Spleen (tissue), 11 donors: Measurements from ENCODE around the gene UBE2K. TPM values are rescaled to one million over a fixed set of nuclear protein-coding genes. Genes with fewer than 3 reads are reported as not detected.

Experiments
- DNase-seq: peaks from one replicate; pipeline ENCODE4 v3.0.0-alpha.2; 2020
- H3K27ac ChIP-seq, 8 donors: fragments of 200-600 bp; sonication (generic) in 7 of 8; 1 replicate in 4 of 8; 2 replicates in 4 of 8; pipeline versions ENCODE4 v1.5.0 to v1.8.0; 2016 to 2021; ENCODE audit warnings: inconsistent platforms in 4 of 8, mild to moderate bottlenecking in 4 of 8, moderate library complexity in 1 of 8
- H3K27me3 ChIP-seq, 7 donors: fragments of 200-600 bp; sonication (generic) in 6 of 7; replicated peaks in 1 of 7; 1 replicate in 4 of 7; 2 replicates in 3 of 7; pipeline versions ENCODE4 v1.5.0 to v1.8.0; 2016 to 2021; ENCODE audit warnings: inconsistent platforms in 3 of 7, mild to moderate bottlenecking in 1 of 7
- H3K36me3 ChIP-seq, 6 donors: fragments of 200-600 bp; sonication (generic) in 5 of 6; 1 replicate in 4 of 6; 2 replicates in 2 of 6; pipeline versions ENCODE4 v1.5.0 to v1.8.0; 2016 to 2021; ENCODE audit warnings: inconsistent platforms in 2 of 6
- H3K4me1 ChIP-seq, 6 donors: fragments of 200-600 bp; sonication (generic) in 5 of 6; 1 replicate in 3 of 6; 2 replicates in 3 of 6; pipeline versions ENCODE4 v1.5.0 to v1.8.0; 2016 to 2021; ENCODE audit warnings: inconsistent platforms in 3 of 6
- H3K4me3 ChIP-seq, 8 donors: fragments of 200-600 bp; sonication (generic) in 7 of 8; 1 replicate in 4 of 8; 2 replicates in 4 of 8; pipeline versions ENCODE4 v1.5.0 to v1.8.0; 2016 to 2021; ENCODE audit warnings: inconsistent platforms in 4 of 8, mild to moderate bottlenecking in 4 of 8, moderate library complexity in 2 of 8
- H3K9me3 ChIP-seq, 8 donors: fragments of 200-600 bp; sonication (generic) in 7 of 8; 1 replicate in 4 of 8; 2 replicates in 4 of 8; pipeline versions ENCODE4 v1.5.0 to v1.8.0; 2016 to 2021; ENCODE audit warnings: inconsistent platforms in 4 of 8
- POLR2A ChIP-seq, 3 donors: fragments of 450-650 bp; IDR thresholded peaks; one replicate each; pipeline ENCODE4 v1.5.1; 2017; ENCODE audit warnings: antibody characterized with exemption in 3 of 3, mild to moderate bottlenecking in 1 of 3
- POLR2AphosphoS5 ChIP-seq, 3 donors: sonication (generic); formaldehyde crosslinking; IDR thresholded peaks; one replicate each; pipeline ENCODE4 v1.5.1; 2017; ENCODE audit warnings: antibody characterized with exemption in 3 of 3
- WGBS, 5 donors: extraction: QIAGEN DNeasy Blood & Tissue Kit in 3 of 5; methylation state at CpG; one replicate each; pipeline versions ENCODE4 v1.1.5 to v1.1.7; 2013 to 2018; 5-methylcytosine and 5-hydroxymethylcytosine counted together
- intact Hi-C: fragments of 100-400 bp; cut with DNase I; formaldehyde crosslinking; loops from one replicate; pipeline ENCODE4 v1.15.0; 2023; ENCODE audit warnings: low total_unique reads
- polyA plus RNA-seq, 3 donors: library from polyadenylated mRNA; stranded (reverse); fragments of 200-250 nt; gene quantifications; one replicate each; pipeline ENCODE4 v1.2.1, GENCODE V29; 2013
- total RNA-seq, 7 donors: library from RNA; depleted of rRNA in 3 of 7; stranded (reverse); fragments of >200 nt in 3 of 7; fragmentation: NEBNext Ultra II Directional in 4 of 7; extraction: Animal tissue kit (Norgen Biotek cat#: 25700) in 4 of 7; gene quantifications; one replicate each; pipeline versions ENCODE4 v1.1.0 to v1.2.1, GENCODE V29; 2016 to 2021
- TF ChIP-seq, protein P1 (sequence below), 11 experiments: fragments of 200-600 bp in 7 of 11; fragments of 450-650 bp in 4 of 11; sonication (generic) in 4 of 11; IDR thresholded peaks in 8 of 11; conservative IDR thresholded peaks in 3 of 11; 1 replicate in 7 of 11; 2 replicates in 4 of 11; pipeline versions ENCODE4 v1.4.0 to v1.8.0; 2016 to 2021; ENCODE audit warnings: antibody characterized with exemption in 11 of 11, inconsistent platforms in 4 of 11, mild to moderate bottlenecking in 1 of 11
- donor health status: healthy with polysubstance abuse.
- donor health status: DM: no; HTN: no; CAD: no; lungs with moderate emphysema.
- donor health status: DM: no; HTN: no; CAD: no.
- donor health status: Bipolar disorder and iron deficiency.
- donor health status: healthy.
- donor health status: DM: no; HTN: no; CAD: no.
- donor health status: DM: yes; HTN: yes; CAD: no.

Gene UBE2K
- total and polyA plus RNA-seq, 10 donors, result 22.7 to 48.8 (median 27.1) TPM

- H3K27ac ChIP-seq, result peak overlapping the region in 1 of 8 donors; percentile 50
- 91 to 97% (median 94%) methylated on average over 17 of the region's 17 CpGs for WGBS, 5 donors
- H3K27me3 ChIP-seq, result no peaks in the 10 kb centered on the region
- H3K9me3 ChIP-seq, result no peaks in the 10 kb centered on the region
- no peak for DNase-seq
- no peak overlapping the region for H3K4me3 ChIP-seq
- TF ChIP-seq, protein P1, sequence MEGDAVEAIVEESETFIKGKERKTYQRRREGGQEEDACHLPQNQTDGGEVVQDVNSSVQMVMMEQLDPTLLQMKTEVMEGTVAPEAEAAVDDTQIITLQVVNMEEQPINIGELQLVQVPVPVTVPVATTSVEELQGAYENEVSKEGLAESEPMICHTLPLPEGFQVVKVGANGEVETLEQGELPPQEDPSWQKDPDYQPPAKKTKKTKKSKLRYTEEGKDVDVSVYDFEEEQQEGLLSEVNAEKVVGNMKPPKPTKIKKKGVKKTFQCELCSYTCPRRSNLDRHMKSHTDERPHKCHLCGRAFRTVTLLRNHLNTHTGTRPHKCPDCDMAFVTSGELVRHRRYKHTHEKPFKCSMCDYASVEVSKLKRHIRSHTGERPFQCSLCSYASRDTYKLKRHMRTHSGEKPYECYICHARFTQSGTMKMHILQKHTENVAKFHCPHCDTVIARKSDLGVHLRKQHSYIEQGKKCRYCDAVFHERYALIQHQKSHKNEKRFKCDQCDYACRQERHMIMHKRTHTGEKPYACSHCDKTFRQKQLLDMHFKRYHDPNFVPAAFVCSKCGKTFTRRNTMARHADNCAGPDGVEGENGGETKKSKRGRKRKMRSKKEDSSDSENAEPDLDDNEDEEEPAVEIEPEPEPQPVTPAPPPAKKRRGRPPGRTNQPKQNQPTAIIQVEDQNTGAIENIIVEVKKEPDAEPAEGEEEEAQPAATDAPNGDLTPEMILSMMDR (IDR thresholded peaks at IDR 0.05 in 8 of 11, conservative IDR thresholded peaks at IDR 0.05 in 3 of 11), result no peak
- TF ChIP-seq POLR2AphosphoS5 (IDR thresholded peaks at IDR 0.05) (no peak), POLR2A (IDR thresholded peaks at IDR 0.05) (no peak)
- intact Hi-C loops, result no loop called here
- peaks cover 17 to 98% (median 69%) of the 10 kb centered on the region in 6 donors for H3K4me1 ChIP-seq
- peaks cover 0 to 17% (median 0%) of the 10 kb centered on the region in 6 donors for H3K36me3 ChIP-seq
Measured at GRCh38 chr4:39712819-39713607, 15.1 kb downstream of the UBE2K start.

GRCh38 chr4:39713691-39714090, 15.8 kb downstream of the UBE2K start:
- H3K4me1 ChIP-seq, result peaks cover 13 to 98% (median 70%) of the 10 kb centered on the region in 6 donors
- no peak for DNase-seq
- 15 to 29% (median 15%) methylated on average over 1 of the region's 1 CpG for WGBS, 5 donors
- H3K9me3 ChIP-seq, result no peaks in the 10 kb centered on the region
- no peaks in the 10 kb centered on the region for H3K27me3 ChIP-seq
- H3K36me3 ChIP-seq, result peaks cover 0 to 24% (median 0%) of the 10 kb centered on the region in 6 donors
- TF ChIP-seq POLR2AphosphoS5 (IDR thresholded peaks at IDR 0.05) (no peak), POLR2A (IDR thresholded peaks at IDR 0.05) (no peak)
- TF ChIP-seq, protein P1 (IDR thresholded peaks at IDR 0.05 in 8 of 11, conservative IDR thresholded peaks at IDR 0.05 in 3 of 11), result no peak
- intact Hi-C loops, result no loop called here
- H3K4me3 ChIP-seq, result no peak overlapping the region
- peak overlapping the region in 3 of 8 donors; percentile 20 to 50 (median 47) for H3K27ac ChIP-seq

DNA sequence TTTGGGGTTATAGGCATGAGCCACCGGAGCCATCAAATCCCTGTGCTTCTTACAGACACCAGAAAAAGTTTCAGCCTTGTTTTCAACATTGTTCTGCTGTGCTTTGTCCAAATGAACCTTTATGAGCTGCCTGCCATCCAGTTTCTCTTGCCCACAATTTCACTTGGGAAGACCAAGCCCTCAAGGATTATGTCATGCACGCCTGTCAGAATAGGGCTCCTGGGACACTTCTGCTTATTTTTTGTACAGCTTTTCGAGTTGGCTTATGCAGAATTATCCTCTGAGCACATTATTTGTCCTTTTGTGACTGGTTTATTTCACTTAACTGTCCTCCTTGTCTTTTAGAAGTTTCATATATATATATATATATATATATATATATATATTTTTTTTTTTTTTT, 16.2 kb downstream of the UBE2K start:
- H3K27ac ChIP-seq, result peak overlapping the region in 3 of 8 donors; percentile 20 to 50 (median 47)
- no peak for TF ChIP-seq POLR2A (IDR thresholded peaks at IDR 0.05)
- 51 to 81% (median 69%) methylated on average over 3 of the region's 3 CpGs for WGBS, 5 donors

GRCh38 chr4:39715788-39716187, 17.9 kb downstream of the UBE2K start:
- peaks cover 0 to 28% (median 0%) of the 10 kb centered on the region in 6 donors for H3K36me3 ChIP-seq
- H3K4me3 ChIP-seq, result no peak overlapping the region
- intact Hi-C loops, result no loop called here
- peaks cover 8 to 98% (median 70%) of the 10 kb centered on the region in 6 donors for H3K4me1 ChIP-seq
- TF ChIP-seq, protein P1 (IDR thresholded peaks at IDR 0.05 in 8 of 11, conservative IDR thresholded peaks at IDR 0.05 in 3 of 11), result no peak
- TF ChIP-seq POLR2A (IDR thresholded peaks at IDR 0.05) (no peak), POLR2AphosphoS5 (IDR thresholded peaks at IDR 0.05) (no peak)
- no peaks in the 10 kb centered on the region for H3K27me3 ChIP-seq
- H3K9me3 ChIP-seq, result no peaks in the 10 kb centered on the region
- H3K27ac ChIP-seq, result no peak overlapping the region
- 75 to 85% (median 82%) methylated on average over 3 of the region's 3 CpGs for WGBS, 5 donors
- no peak for DNase-seq

More for the DNA sequence above, 16.2 kb downstream of the UBE2K start:
- Histone ChIP-seq H3K36me3 (peaks cover 0 to 28% (median 0%) of the 10 kb centered on the region in 6 donors), H3K4me3 (no peak overlapping the region), H3K27me3 (no peaks in the 10 kb centered on the region), H3K9me3 (no peaks in the 10 kb centered on the region), H3K4me1 (peaks cover 12 to 98% (median 70%) of the 10 kb centered on the region in 6 donors)
- intact Hi-C loops, result no loop called here
- DNase-seq, result no peak
